Stimulated activated CD8-positive, alpha-beta memory T cell treated with anti-CD3 and anti-CD28 coated beads, Interleukin-15, amount 100 ng/mL, for 4 hours (primary cell): ENCODE results near the gene TBXAS1.
"Not testable (repeated sequence)": the region's sequence is repeated elsewhere in the genome, so short reads cannot be mapped to it uniquely, and the experiment has no call there.

Experiments
- DNase-seq, 2 donors: peaks; one replicate each; pipeline ENCODE4 v3.0.0-alpha.2; 2020; ENCODE audit warnings: low read depth in 2 of 2

TBXAS1 gene

DNA sequence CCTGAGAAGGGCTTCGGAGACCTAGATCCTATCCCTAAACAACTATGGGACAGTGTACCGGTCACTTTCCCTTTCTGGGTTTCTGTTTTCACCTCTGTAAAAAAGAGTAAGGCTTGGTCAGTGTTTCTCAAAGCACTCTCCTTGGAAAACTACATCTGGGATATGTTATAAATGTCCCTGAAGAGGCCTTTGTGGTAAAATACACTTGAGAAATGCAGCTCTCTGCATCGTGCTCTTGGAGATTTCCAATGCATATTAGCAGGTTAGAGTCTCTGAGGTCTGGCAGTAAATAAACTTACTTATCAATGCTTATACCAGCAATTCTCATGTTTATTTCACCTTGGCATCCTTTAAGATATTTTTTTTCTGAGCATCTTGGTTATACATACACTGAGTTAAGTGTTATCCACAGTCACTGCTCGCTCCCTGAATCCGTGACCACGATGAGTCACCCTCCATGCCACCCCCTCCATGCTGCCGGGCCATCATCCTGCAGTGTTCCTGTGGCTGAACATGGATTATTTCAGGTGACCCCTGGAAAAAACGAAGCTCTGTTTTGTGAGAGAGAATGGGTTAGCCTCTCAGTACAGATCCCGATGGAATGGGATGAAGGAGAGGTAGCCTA, 3.3 kb upstream of the TBXAS1 start:
- no peak for DNase-seq

- DNase-seq, result no peak
Observed at GRCh38 chr7:139827042-139827441, 2.0 kb upstream of the TBXAS1 start.

DNA sequence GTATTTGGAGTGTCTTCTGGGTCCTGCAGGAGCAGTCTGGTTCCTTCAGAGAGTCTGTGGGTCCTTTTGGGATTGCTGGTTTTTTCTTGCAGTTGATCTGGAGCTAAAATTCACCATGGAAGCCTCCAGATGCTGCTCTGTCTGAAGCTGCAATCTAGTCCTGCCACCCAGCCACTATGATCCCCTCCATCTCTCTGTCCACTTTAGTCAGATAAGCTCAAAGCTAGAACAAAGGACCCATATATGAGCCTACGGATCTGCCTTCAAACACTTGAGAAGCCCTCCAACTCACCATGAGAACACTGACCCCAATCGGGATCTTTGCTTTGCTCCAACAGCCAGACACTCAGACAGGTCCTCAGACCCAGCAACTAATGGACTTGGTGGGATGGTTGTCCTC, 618 bp upstream of the TBXAS1 start:
- no peak for DNase-seq

GRCh38 chr7:139829775-139830117, 682 bp downstream of the TBXAS1 start:
- no peak for DNase-seq

DNA sequence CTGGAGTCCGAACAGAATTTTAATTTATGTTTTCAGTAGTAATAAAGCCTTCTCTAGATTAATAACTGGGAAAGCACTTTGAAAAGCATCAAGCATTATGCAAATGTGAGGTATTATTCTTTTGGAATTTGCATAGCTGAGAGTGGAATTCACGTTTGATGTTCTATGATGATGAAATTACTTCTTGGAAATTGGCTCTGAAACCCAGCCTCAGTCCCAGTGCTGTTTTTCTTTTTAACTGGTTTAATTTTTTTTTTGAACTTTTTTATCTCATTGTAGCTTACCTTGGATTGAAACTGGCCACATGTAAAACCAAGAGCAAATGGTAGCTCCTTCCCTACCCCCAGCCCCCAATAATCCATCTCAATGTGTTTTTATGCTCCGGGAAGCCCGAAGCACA, 1.2 kb downstream of the TBXAS1 start:
- no peak for DNase-seq

- no peak for DNase-seq
Observed at GRCh38 chr7:139830782-139831501, 1.9 kb downstream of the TBXAS1 start.

DNA sequence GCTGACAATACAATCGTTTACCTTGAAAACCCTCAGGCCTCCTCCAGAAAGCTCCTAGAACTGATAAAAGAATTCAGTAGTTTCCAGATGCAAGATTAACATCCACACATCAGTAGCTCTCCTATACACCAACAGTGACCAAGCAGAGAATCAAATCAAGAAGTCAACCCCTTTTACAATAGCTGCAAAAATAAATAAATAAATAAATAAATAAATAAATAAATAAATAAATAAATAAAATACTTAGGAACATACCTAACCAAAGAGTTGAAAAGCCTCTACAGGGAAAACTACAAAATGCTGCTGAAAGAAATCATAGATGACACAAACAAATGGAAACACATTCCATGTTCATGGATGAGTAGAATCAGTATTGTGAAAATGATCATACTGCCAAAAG, 6.8 kb downstream of the TBXAS1 start:
- DNase-seq, result not testable (repeated sequence)

DNA sequence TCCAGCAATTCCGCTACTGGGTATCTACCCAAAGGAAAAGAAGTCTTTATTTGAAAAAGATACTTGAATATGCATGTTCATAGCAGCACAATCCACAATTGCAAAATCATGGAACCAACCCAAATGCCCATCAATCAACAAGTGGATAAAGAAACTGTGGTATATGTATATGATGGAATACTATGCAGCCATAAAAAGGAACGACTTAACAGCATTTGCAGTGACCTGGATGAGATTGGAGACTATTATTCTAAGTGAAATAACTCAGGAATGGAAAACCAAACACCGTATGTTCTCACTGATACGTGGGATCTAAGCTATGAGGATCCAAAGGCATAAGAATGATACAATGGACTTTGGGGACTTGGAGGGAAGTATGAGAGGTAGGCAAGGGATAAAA, 8.2 kb downstream of the TBXAS1 start:
- DNase-seq, result not testable (repeated sequence)

GRCh38 chr7:139838276-139838675, 9.2 kb downstream of the TBXAS1 start:
- no peak for DNase-seq

DNA sequence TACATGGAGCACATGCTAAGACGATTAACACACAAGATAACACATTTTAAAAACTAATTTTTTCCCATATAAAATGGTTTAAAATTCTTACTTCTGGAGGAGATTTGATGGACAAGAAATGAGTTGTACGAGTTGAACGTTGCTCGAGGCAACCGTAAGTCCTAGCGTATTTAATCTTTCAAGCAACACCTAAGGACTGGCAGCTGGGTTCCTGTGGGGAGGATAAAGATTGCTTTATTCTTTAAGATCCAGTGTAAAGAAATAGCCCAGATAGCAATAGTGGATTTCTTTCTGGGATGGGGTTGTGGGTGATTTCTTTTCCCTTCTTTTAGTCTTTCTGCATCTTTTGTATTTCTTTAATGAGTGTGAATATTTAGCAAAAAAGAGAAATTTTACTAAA, 9.8 kb downstream of the TBXAS1 start:
- DNase-seq, result no peak

GRCh38 chr7:139840776-139841175, 11.7 kb downstream of the TBXAS1 start:
- DNase-seq, result no peak

DNA sequence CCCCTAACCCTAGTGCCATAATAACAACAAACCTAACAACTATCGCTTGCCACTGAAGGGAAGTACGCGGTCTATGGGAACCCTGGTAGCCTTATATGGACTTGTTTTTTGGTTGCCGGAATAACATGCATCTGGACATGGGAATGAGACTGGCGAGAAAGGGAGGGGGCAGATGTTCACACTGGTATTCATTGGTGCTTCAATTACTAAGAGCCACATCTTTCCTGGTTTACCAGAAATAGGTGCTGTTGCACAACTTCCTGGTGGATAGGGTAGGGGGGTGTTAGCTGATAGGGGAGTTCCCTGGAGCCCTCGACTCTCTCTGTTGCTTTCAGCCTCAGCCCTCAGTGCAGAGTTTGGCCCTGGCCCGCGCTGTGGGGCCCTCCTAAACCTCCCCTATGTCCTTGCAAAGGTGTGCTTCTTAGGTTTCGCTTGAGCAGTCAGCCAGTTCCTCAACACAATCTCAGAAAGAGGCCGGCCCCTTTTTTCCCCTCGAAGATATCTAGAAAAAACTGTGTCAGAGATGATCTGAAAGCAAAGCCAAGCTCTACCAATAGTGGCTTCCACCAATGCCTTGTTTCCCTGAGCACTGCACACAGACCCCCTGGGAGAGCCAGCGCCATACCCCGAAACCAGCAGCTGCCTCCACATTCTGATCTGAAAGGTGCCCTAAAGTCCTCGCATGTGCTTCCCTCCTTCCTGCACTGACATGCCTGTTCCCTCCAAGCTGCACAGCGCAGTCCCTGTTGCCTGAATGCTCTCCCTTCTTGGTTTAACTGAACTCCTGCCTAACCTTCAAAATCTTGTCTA, 13.5 kb downstream of the TBXAS1 start:
- DNase-seq, result no peak

GRCh38 chr7:139843211-139843537, 14.1 kb downstream of the TBXAS1 start:
- DNase-seq, result not testable (repeated sequence)

GRCh38 chr7:139844779-139845442, 15.8 kb downstream of the TBXAS1 start:
- DNase-seq, result no peak

GRCh38 chr7:139845443-139845805, 16.4 kb downstream of the TBXAS1 start:
- DNase-seq, result no peak

- DNase-seq, result no peak
Observed at GRCh38 chr7:139846297-139846696, 17.2 kb downstream of the TBXAS1 start.

DNA sequence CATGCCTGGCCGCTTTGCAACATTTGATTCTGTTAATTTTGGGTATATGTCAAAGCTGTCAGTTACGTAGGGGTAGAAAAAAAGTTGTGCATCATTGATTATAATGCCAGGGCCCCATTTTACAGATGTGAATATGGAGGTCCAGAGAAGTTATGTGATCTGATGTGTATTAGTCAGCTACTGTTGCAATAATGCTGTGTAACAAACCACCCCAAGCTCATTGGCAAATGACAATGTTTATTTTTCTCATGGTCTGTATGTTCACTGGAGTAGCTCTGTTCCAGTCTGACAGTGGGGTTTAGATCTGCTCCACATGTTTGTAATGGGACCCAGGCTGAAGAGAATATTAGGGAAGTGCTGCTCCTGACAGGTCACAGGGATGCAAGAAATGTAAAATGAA, 19.2 kb downstream of the TBXAS1 start:
- no peak for DNase-seq

DNA sequence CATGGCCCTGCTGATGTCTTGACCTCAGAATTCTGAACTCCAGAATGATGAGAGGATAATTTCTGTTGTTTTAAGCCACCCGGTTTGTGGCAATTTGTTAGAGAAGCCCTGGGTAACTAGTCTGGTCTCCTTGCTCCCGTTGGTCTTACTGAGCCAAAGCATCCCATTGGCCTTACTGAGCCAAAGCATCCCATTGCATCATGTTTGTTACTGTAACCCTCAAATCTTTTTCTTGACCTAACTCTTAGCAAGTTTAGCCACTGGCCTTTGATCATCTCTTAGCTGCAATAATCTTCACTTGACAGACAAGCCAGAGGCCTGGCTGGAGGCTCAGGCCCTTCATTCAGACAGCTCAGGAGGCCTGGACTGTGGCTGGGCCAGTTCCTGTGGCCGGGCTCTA, 21.8 kb downstream of the TBXAS1 start:
- no peak for DNase-seq

DNA sequence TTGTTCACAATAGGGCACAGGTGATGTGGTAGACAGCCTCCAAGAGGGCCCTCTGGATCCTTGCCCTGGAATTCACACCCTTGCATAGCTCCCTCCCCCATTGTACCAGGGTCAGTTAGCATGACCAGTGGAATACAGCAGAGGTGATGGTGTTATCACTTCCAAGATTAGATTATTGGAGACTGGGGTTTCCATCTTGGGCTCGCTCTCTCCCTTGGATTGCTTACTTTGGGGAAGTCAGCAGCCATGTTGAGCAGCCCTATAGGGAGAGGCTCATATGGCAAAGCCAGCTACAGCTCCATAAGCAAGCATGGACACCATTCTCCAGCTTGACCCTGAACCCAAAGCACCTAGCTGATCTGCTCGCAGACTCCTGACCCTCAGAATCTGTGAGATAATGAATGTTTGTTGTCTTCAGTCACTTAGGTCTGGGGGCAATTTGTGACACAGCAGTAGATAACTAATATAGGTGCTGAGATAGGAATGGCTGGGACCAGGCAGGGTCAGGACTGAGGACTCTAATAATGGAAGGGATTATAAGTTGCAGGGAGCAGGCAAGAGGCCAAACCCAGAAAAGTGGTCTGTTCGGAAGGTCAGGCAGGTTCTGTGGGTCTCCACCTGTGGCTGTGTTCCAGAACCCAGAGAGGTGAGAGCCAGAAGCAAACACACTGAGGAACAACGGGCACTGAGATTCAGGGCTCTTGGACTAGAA, 22.9 kb downstream of the TBXAS1 start:
- no peak for DNase-seq

GRCh38 chr7:139852482-139852845, 23.4 kb downstream of the TBXAS1 start:
- no peak for DNase-seq

DNA sequence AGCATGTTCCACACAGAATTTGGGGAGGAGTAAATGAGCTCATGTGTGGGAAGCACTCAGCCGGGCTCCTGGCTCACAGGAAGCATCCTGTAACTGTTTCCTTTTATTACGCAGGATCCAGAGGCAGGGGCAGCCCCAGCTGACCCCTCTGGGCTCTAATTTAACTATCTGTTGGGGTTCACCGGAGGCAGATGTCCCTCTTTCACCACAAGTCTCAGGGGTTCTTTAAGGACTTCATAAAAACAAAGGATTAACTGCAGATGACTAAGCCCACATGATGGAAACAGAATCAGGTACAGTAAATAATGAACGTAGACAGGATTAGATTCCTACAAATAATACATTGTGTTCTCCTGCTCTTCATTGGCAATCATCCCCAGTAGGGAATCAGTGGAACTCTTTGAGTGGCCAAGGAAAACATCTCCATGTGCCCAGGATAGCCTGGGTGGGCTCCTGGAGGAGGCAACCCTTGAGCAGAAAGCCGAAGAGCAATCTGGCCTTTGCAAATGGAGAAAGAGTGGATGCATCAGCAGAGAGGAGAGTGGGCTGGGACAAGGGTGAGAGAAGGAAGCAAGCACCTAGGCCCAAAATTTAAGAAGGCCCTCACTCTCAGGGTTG, 24.6 kb downstream of the TBXAS1 start:
- no peak for DNase-seq

GRCh38 chr7:139854124-139854511, 25.1 kb downstream of the TBXAS1 start:
- no peak for DNase-seq
